Activated CD4-positive, alpha-beta T cell treated with anti-CD3 and anti-CD28 coated beads for 36 hours (primary cell): ENCODE results near the gene TSPAN17. TPM values are rescaled to one million over a fixed set of nuclear protein-coding genes. Genes with fewer than 3 reads are reported as not detected.

Experiments used
- ATAC-seq: fragments of 200-7000 bp; cut with Tn5 transposase; one replicate; pipeline ENCODE4 v1.10.0; 2021; ENCODE audit warnings: mild to moderate bottlenecking, moderate library complexity
- CTCF ChIA-PET: fragments of 350-600 bp; sonication (Branson Sonifier 250); formaldehyde crosslinking; loops from one replicate; lab custom pipeline; 2021; ENCODE audit warnings: antibody characterized with exemption; lab: Charles Lee
- POLR2A ChIA-PET: fragments of 350-600 bp; sonication (Branson Sonifier 250); formaldehyde crosslinking; loops from one replicate; lab custom pipeline; 2021; ENCODE audit warnings: antibody characterized with exemption, inconsistent platforms; lab: Charles Lee
- DNase-seq: peaks from one replicate; pipeline ENCODE4 v3.0.0-alpha.2; 2020
- H3K27ac Mint-ChIP-seq: one replicate; pipeline ENCODE4 v1.8.0; 2021; ENCODE audit warnings: mixed read lengths
- H3K27me3 Mint-ChIP-seq: one replicate; pipeline ENCODE4 v1.8.0; 2021; ENCODE audit warnings: mixed read lengths
- H3K36me3 Mint-ChIP-seq: one replicate; pipeline ENCODE4 v1.8.0; 2021; ENCODE audit warnings: low read depth, mixed read lengths
- H3K4me1 Mint-ChIP-seq: one replicate; pipeline ENCODE4 v1.8.0; 2021; ENCODE audit warnings: mixed read lengths
- H3K4me3 Mint-ChIP-seq: one replicate; pipeline ENCODE4 v1.8.0; 2021; ENCODE audit warnings: mild to moderate bottlenecking, moderate library complexity, mixed read lengths
- H3K9me3 Mint-ChIP-seq: one replicate; pipeline ENCODE4 v1.8.0; 2021; ENCODE audit warnings: low read depth, mixed read lengths
- intact Hi-C, 2 experiments: fragments of 100-400 bp; cut with DNase I in 1 of 2; cut with micrococcal nuclease in 1 of 2; formaldehyde crosslinking; loops; one replicate each; pipeline versions ENCODE4 v1.14.2 to v1.15.1; 2022 to 2024; cut with DNase I, micrococcal nuclease
- total RNA-seq, 2 experiments: library from RNA; stranded (reverse); gene quantifications; one replicate each; pipeline ENCODE4 v1.2.3, GENCODE V29; 2021

The TSPAN17 gene
- total RNA-seq, 2 experiments from 2014 or later: 19.4 to 25.2 TPM

- Mint-ChIP-seq H3K9me3 (no peaks in the 10 kb centered on the region), H3K27me3 (peaks cover 10% of the 10 kb centered on the region), H3K36me3 (no peaks in the 10 kb centered on the region), H3K27ac (no peak overlapping the region), H3K4me1 (peaks cover 29% of the 10 kb centered on the region), H3K4me3 (no peak overlapping the region)
- ATAC-seq: no peak
- CTCF ChIA-PET: interaction anchor here (1.0 to 6.1 kb wide), 13 partner anchors 11 to 410 kb away, joined by 3 to 56 read pairs (median 8); partner anchors contain the start of gene TSPAN17
- no peak for DNase-seq
- intact Hi-C loops: loop anchor here (2.0 to 5.0 kb wide), 3 partner anchors 149 to 451 kb away; partner anchors contain the start of gene UNC5A (in 1 of the 2)
- POLR2A ChIA-PET: interaction anchor here (0.6 kb wide), 1 partner anchor 314 kb away, joined by 3 read pairs; no protein-coding TSS in a partner anchor
Observed at GRCh38 chr5:176661676-176662075, 14.4 kb downstream of the TSPAN17 start.

- no peaks in the 10 kb centered on the region for H3K36me3 Mint-ChIP-seq
- H3K27me3 Mint-ChIP-seq: peaks cover 12% of the 10 kb centered on the region
- DNase-seq (no peak), ATAC-seq (no peak)
- no peak overlapping the region for H3K4me3 Mint-ChIP-seq
- H3K27ac Mint-ChIP-seq: no peak overlapping the region
- CTCF ChIA-PET: interaction anchor here (0.6 kb wide), 1 partner anchor 408 kb away, joined by 3 read pairs; no protein-coding TSS in a partner anchor
- POLR2A ChIA-PET: interaction anchor here (0.6 kb wide), 1 partner anchor 105 kb away, joined by 3 read pairs; no protein-coding TSS in a partner anchor
- intact Hi-C loops: loop anchor here in 1 of 2 experiments (5.0 kb wide), 1 partner anchor 450 kb away; no protein-coding TSS in a partner anchor
- H3K4me1 Mint-ChIP-seq: peaks cover 29% of the 10 kb centered on the region
- H3K9me3 Mint-ChIP-seq: no peaks in the 10 kb centered on the region
Observed at GRCh38 chr5:176662371-176663333, 15.4 kb downstream of the TSPAN17 start.

GRCh38 chr5:176663566-176663965, 16.3 kb downstream of the TSPAN17 start:
- H3K4me3 Mint-ChIP-seq: no peak overlapping the region
- no peak overlapping the region for H3K27ac Mint-ChIP-seq
- no peaks in the 10 kb centered on the region for H3K9me3 Mint-ChIP-seq
- H3K36me3 Mint-ChIP-seq: no peaks in the 10 kb centered on the region
- ATAC-seq (no peak), DNase-seq (no peak)
- intact Hi-C loops: loop anchor here in 1 of 2 experiments (5.0 kb wide), 1 partner anchor 449 kb away; no protein-coding TSS in a partner anchor
- peaks cover 20% of the 10 kb centered on the region for H3K4me1 Mint-ChIP-seq
- peaks cover 12% of the 10 kb centered on the region for H3K27me3 Mint-ChIP-seq
- ChIA-PET CTCF (no interaction called here), POLR2A (no interaction called here)

- intact Hi-C loops: loop anchor here in 1 of 2 experiments (5.0 kb wide), 1 partner anchor 448 kb away; no protein-coding TSS in a partner anchor
- CTCF ChIA-PET: no interaction called here
- Mint-ChIP-seq H3K4me3 (no peak overlapping the region), H3K27ac (no peak overlapping the region), H3K4me1 (peaks cover 10% of the 10 kb centered on the region), H3K9me3 (no peaks in the 10 kb centered on the region), H3K27me3 (peaks cover 15% of the 10 kb centered on the region), H3K36me3 (no peaks in the 10 kb centered on the region)
- ATAC-seq (no peak), DNase-seq (no peak)
- POLR2A ChIA-PET: no interaction called here
Observed at GRCh38 chr5:176664479-176664878, 17.2 kb downstream of the TSPAN17 start.

- Mint-ChIP-seq H3K27me3 (peaks cover 15% of the 10 kb centered on the region), H3K4me3 (no peak overlapping the region), H3K36me3 (no peaks in the 10 kb centered on the region), H3K4me1 (peaks cover 10% of the 10 kb centered on the region), H3K9me3 (no peaks in the 10 kb centered on the region), H3K27ac (no peak overlapping the region)
- no peak for DNase-seq
- ChIA-PET CTCF (no interaction called here), POLR2A (no interaction called here)
- no peak for ATAC-seq
- intact Hi-C loops: loop anchor here in 1 of 2 experiments (5.0 kb wide), 1 partner anchor 447 kb away; no protein-coding TSS in a partner anchor
Observed at GRCh38 chr5:176664886-176665285, 17.6 kb downstream of the TSPAN17 start.

- ChIA-PET POLR2A (no interaction called here), CTCF (interaction anchor here (0.6 kb wide), 1 partner anchor 153 kb away, joined by 3 read pairs; no protein-coding TSS in a partner anchor)
- DNase-seq (no peak), ATAC-seq (no peak)
- H3K4me3 Mint-ChIP-seq: no peak overlapping the region
- H3K27me3 Mint-ChIP-seq: peaks cover 15% of the 10 kb centered on the region
- H3K9me3 Mint-ChIP-seq: no peaks in the 10 kb centered on the region
- intact Hi-C loops: no loop called here
- H3K36me3 Mint-ChIP-seq: no peaks in the 10 kb centered on the region
- H3K4me1 Mint-ChIP-seq: peaks cover 5% of the 10 kb centered on the region
- H3K27ac Mint-ChIP-seq: no peak overlapping the region
Observed at GRCh38 chr5:176665517-176665916, 18.2 kb downstream of the TSPAN17 start.

- peaks cover 15% of the 10 kb centered on the region for H3K27me3 Mint-ChIP-seq
- CTCF ChIA-PET: interaction anchor here (2.9 kb wide), 1 partner anchor 9 kb away, joined by 17 read pairs; no protein-coding TSS in a partner anchor
- DNase-seq (no peak), ATAC-seq (no peak)
- H3K27ac Mint-ChIP-seq: no peak overlapping the region
- no peaks in the 10 kb centered on the region for H3K4me1 Mint-ChIP-seq
- no peaks in the 10 kb centered on the region for H3K36me3 Mint-ChIP-seq
- intact Hi-C loops: loop anchor here in 1 of 2 experiments (2.0 kb wide), 1 partner anchor 71 kb away; no protein-coding TSS in a partner anchor
- H3K4me3 Mint-ChIP-seq: no peak overlapping the region
- POLR2A ChIA-PET: interaction anchor here (0.7 kb wide), 1 partner anchor 56 kb away, joined by 4 read pairs; no protein-coding TSS in a partner anchor
- no peaks in the 10 kb centered on the region for H3K9me3 Mint-ChIP-seq
Observed at GRCh38 chr5:176667637-176668036, 20.4 kb downstream of the TSPAN17 start.

GRCh38 chr5:176670449-176670848, 23.2 kb downstream of the TSPAN17 start:
- Mint-ChIP-seq H3K36me3 (no peaks in the 10 kb centered on the region), H3K27ac (no peak overlapping the region), H3K27me3 (peaks cover 11% of the 10 kb centered on the region), H3K4me1 (no peaks in the 10 kb centered on the region), H3K9me3 (no peaks in the 10 kb centered on the region), H3K4me3 (no peak overlapping the region)
- ChIA-PET POLR2A (no interaction called here), CTCF (interaction anchor here (2.6 to 2.9 kb wide), 2 partner anchors 10 to 12 kb away, joined by 17 read pairs; no protein-coding TSS in a partner anchor)
- intact Hi-C loops: no loop called here
- ATAC-seq (no peak), DNase-seq (no peak)

GRCh38 chr5:176671399-176671798, 24.1 kb downstream of the TSPAN17 start:
- peaks cover 11% of the 10 kb centered on the region for H3K27me3 Mint-ChIP-seq
- ATAC-seq (no peak), DNase-seq (no peak)
- intact Hi-C loops: no loop called here
- no peak overlapping the region for H3K4me3 Mint-ChIP-seq
- no peak overlapping the region for H3K27ac Mint-ChIP-seq
- H3K9me3 Mint-ChIP-seq: no peaks in the 10 kb centered on the region
- ChIA-PET POLR2A (no interaction called here), CTCF (interaction anchor here (0.6 to 2.6 kb wide), 2 partner anchors 11 to 41 kb away, joined by 3 to 17 read pairs; partner anchors contain the start of genes EIF4E1B and SNCB)
- H3K4me1 Mint-ChIP-seq: no peaks in the 10 kb centered on the region
- H3K36me3 Mint-ChIP-seq: no peaks in the 10 kb centered on the region

GRCh38 chr5:176671890-176672747, 24.8 kb downstream of the TSPAN17 start:
- H3K27me3 Mint-ChIP-seq: peaks cover 8% of the 10 kb centered on the region
- CTCF ChIA-PET: interaction anchor here (0.6 to 2.6 kb wide), 3 partner anchors 12 to 153 kb away, joined by 3 to 17 read pairs (median 10); no protein-coding TSS in a partner anchor
- no peak overlapping the region for H3K27ac Mint-ChIP-seq
- no peaks in the 10 kb centered on the region for H3K9me3 Mint-ChIP-seq
- no peak for ATAC-seq
- H3K36me3 Mint-ChIP-seq: no peaks in the 10 kb centered on the region
- intact Hi-C loops: no loop called here
- no peaks in the 10 kb centered on the region for H3K4me1 Mint-ChIP-seq
- POLR2A ChIA-PET: no interaction called here
- no peak overlapping the region for H3K4me3 Mint-ChIP-seq
- DNase-seq: no peak
